GM21528 (cell line): ENCODE measurements around the gene ROPN1B.
"Not testable (repeated sequence)": the region's sequence is repeated elsewhere in the genome, so short reads cannot be mapped to it uniquely, and the experiment has no call there.

Experiments
- ATAC-seq: cut with Tn5 transposase; IDR thresholded peaks from one replicate; pipeline ENCODE4 v1.9.1; 2021; ENCODE audit warnings: mild to moderate bottlenecking, moderate library complexity; ENCODE audit not compliant: unreplicated experiment, low FRiP score

Gene ROPN1B

GRCh38 chr3:125957674-125958510 lies 11.1 kb upstream of the ROPN1B start:
- no peak for ATAC-seq

GRCh38 chr3:125958511-125959316 lies 10.3 kb upstream of the ROPN1B start:
- ATAC-seq = no peak

- ATAC-seq = no peak
Observed at GRCh38 chr3:125959317-125960065, 9.5 kb upstream of the ROPN1B start.

GRCh38 chr3:125960066-125960424 lies 8.9 kb upstream of the ROPN1B start:
- ATAC-seq = no peak

GRCh38 chr3:125960456-125961288 lies 8.3 kb upstream of the ROPN1B start:
- ATAC-seq = no peak

GRCh38 chr3:125961289-125961589 lies 7.7 kb upstream of the ROPN1B start:
- ATAC-seq = no peak

- not testable (repeated sequence) for ATAC-seq
Observed at GRCh38 chr3:125963834-125964233, 5.1 kb upstream of the ROPN1B start.

- no peak for ATAC-seq
Observed at GRCh38 chr3:125965505-125965904, 3.5 kb upstream of the ROPN1B start.

- ATAC-seq = no peak
Observed at GRCh38 chr3:125967156-125967555, 1.8 kb upstream of the ROPN1B start.

- not testable (repeated sequence) for ATAC-seq
Observed at GRCh38 chr3:125968121-125968520, 857 bp upstream of the ROPN1B start.

GRCh38 chr3:125971997-125972944 lies 3.3 kb downstream of the ROPN1B start:
- ATAC-seq = peak; percentile 74

- ATAC-seq = not testable (repeated sequence)
Observed at GRCh38 chr3:125975245-125976002, 6.4 kb downstream of the ROPN1B start.

- not testable (repeated sequence) for ATAC-seq
Observed at GRCh38 chr3:125976003-125976390, 7.0 kb downstream of the ROPN1B start.

- not testable (repeated sequence) for ATAC-seq
Observed at GRCh38 chr3:125977104-125977503, 8.1 kb downstream of the ROPN1B start.

- not testable (repeated sequence) for ATAC-seq
Observed at GRCh38 chr3:125984951-125985350, 16.0 kb downstream of the ROPN1B start.

GRCh38 chr3:125990253-125990970 lies 21.4 kb downstream of the ROPN1B start:
- peak; percentile 85 for ATAC-seq

GRCh38 chr3:125996751-125997150 lies 27.8 kb downstream of the ROPN1B start:
- not testable (repeated sequence) for ATAC-seq

GRCh38 chr3:126002189-126002588 lies 33.2 kb downstream of the ROPN1B start:
- no peak for ATAC-seq
